Measurements from ENCODE around the gene HHIP. TPM values are rescaled to one million over a fixed set of nuclear protein-coding genes. Genes with fewer than 3 reads are reported as not detected.

HHIP gene
- total RNA-seq, 1 donor from 2014 or later: 247 TPM

DNA sequence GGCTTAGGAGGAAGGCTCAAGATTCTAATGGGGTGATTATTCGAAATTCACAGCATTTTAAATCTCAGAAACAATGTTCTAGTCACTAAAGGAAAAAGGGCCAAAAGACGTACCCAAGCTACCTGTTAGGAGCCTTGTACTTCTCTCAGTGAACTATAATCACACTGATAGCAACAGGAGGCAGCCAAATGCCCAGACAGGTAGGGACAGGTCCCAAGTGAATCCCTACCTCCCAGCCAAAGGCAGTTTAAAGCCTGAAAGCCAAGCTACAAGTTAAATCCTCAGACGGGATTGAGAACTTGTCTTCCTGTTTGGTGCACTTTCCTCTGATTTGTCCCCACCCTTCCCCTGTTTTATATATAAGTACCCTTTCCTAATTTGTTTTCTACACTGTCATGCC is 24.3 kb upstream of the HHIP start:
- DNase-seq: no peak
- H3K27me3 ChIP-seq: no peaks in the 10 kb centered on the region
- H3K4me1 ChIP-seq: no peaks in the 10 kb centered on the region
- no peak overlapping the region for H3K27ac ChIP-seq
- H3K9me3 ChIP-seq: no peaks in the 10 kb centered on the region
- TF ChIP-seq CTCF (IDR thresholded peaks at IDR 0.05): no peak
- no peak overlapping the region for H3K4me3 ChIP-seq
- no peak for ATAC-seq
- intact Hi-C loops (cut with DNase I): no loop called here
- H3K36me3 ChIP-seq: no peaks in the 10 kb centered on the region

- no peak overlapping the region for H3K27ac ChIP-seq
- H3K9me3 ChIP-seq: no peaks in the 10 kb centered on the region
- DNase-seq (no peak), ATAC-seq (no peak)
- H3K4me3 ChIP-seq: no peak overlapping the region
- no peaks in the 10 kb centered on the region for H3K36me3 ChIP-seq
- no peaks in the 10 kb centered on the region for H3K27me3 ChIP-seq
- intact Hi-C loops (cut with DNase I): no loop called here
- no peak for TF ChIP-seq CTCF (IDR thresholded peaks at IDR 0.05)
- H3K4me1 ChIP-seq: no peaks in the 10 kb centered on the region
These were observed 18.3 kb upstream of the HHIP start for GRCh38 chr4:144627663-144628076.

GRCh38 chr4:144633215-144633614 is 12.7 kb upstream of the HHIP start:
- H3K4me1 ChIP-seq: no peaks in the 10 kb centered on the region
- no peak overlapping the region for H3K4me3 ChIP-seq
- no peak for ATAC-seq
- DNase-seq: no peak
- intact Hi-C loops (cut with DNase I): no loop called here
- H3K36me3 ChIP-seq: no peaks in the 10 kb centered on the region
- H3K9me3 ChIP-seq: no peaks in the 10 kb centered on the region
- H3K27me3 ChIP-seq: no peaks in the 10 kb centered on the region
- no peak for TF ChIP-seq CTCF (IDR thresholded peaks at IDR 0.05)
- no peak overlapping the region for H3K27ac ChIP-seq

- no peak for TF ChIP-seq CTCF (IDR thresholded peaks at IDR 0.05)
- no peak overlapping the region for H3K4me3 ChIP-seq
- no peaks in the 10 kb centered on the region for H3K36me3 ChIP-seq
- H3K4me1 ChIP-seq: no peaks in the 10 kb centered on the region
- no peaks in the 10 kb centered on the region for H3K9me3 ChIP-seq
- H3K27ac ChIP-seq: no peak overlapping the region
- ATAC-seq (no peak), DNase-seq (no peak)
- H3K27me3 ChIP-seq: no peaks in the 10 kb centered on the region
- intact Hi-C loops (cut with DNase I): no loop called here
These were observed 10.8 kb upstream of the HHIP start for GRCh38 chr4:144634978-144635747.

GRCh38 chr4:144644368-144645101 is 1.4 kb upstream of the HHIP start:
- H3K27ac ChIP-seq: no peak overlapping the region
- H3K4me3 ChIP-seq: peak overlapping the region; percentile 50
- no peaks in the 10 kb centered on the region for H3K9me3 ChIP-seq
- no peaks in the 10 kb centered on the region for H3K36me3 ChIP-seq
- ATAC-seq: no peak
- no peak for TF ChIP-seq CTCF (IDR thresholded peaks at IDR 0.05)
- peaks cover 32% of the 10 kb centered on the region for H3K27me3 ChIP-seq
- DNase-seq: no peak
- intact Hi-C loops (cut with DNase I): no loop called here
- peaks cover 7% of the 10 kb centered on the region for H3K4me1 ChIP-seq

Data from upper lobe of right lung (tissue), 1 donor.